Activated CD4-positive, alpha-beta T cell treated with anti-CD3 and anti-CD28 coated beads, Interleukin-2, Interleukin-4, amounts not matched to agents 100 ng/mL and 50 ng/mL, durations not matched to agents 16 hours and 8 hours (primary cell): ENCODE data around the gene ZNF138.
"Not testable (repeated sequence)": the region's sequence is repeated elsewhere in the genome, so short reads cannot be mapped to it uniquely, and the experiment has no call there.

Experiments used
- DNase-seq: peaks from one replicate; pipeline ENCODE4 v3.0.0-alpha.2; 2020; ENCODE audit warnings: low spot score

Gene ZNF138

DNA sequence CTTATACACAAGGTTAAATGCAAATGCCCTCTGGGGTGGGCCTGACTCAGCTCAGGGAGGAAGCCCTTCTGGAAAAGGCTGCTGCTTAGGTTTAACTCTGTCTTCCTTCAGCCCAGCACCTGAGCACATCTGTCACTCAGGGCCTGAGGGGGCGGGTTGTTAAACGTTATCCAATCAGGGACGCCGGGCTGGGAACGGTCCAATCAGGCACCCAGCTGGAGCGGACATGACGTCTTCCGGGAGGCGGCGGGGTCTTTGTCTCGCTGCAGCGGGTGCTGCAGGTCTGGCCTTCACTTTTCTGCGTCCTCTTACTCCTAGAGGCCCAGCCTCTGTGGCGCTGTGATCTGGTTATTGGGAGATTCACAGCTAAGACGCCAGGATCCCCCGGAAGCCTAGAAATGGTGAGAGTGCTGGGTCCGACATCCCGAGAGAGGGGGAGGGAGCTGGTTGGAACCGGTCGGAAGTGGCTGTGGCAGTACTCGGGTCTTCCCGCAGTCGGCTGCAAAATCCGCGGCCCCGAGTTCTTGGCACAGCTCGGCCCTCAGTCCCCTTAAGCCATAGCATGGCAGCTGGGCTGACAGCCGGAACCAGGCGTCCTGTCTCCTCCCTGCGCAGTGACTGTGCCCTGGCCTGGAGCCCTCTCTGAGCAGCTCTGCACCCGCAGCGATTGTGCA lies at the start of gene ZNF138:
Gene ZNF138, plus strand, starts transcription at position 258 of the 674 bp plus-strand sequence. Its CDS starts 141 bp downstream, at position 399.
- peak; percentile 94 for DNase-seq

DNA sequence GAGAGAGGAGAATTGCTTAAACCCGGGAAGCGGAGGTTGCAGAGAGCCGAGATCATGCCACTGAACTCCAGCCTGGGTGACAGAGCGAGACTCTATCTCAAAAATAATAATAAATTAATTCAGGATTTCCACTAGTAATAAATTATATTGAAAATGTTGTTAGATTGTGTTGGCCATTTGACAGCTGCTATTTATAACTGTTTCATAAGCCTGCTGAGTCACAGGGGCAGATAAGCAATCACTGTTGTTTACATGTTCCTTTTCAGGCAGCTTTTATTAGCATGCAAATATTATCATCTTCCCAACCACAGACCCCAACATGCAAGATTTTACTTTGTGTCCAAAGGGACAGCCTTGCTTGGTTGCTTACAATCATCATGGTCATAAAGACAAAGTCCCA lies 49.5 kb upstream of the ZNF138 start:
- no peak for DNase-seq

DNA sequence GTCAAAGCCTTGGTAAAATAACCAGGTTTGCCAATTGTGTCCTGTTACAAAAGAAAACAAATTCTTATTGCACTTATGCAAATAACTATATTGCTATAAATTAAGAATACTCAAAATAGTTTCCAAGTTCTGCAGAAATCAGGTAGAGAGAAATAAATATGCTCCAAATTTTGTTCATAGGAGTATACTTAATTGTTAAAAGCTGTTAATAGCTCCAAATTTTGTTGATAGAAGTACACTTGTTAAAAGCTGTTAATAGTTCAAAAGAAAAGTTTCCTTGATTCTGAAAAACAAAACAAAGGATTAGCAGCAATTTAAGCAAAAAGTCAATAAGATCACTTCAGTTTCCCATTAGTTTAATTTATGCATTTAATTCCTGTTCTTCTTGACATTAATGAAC lies 46.4 kb upstream of the ZNF138 start:
- no peak for DNase-seq

DNA sequence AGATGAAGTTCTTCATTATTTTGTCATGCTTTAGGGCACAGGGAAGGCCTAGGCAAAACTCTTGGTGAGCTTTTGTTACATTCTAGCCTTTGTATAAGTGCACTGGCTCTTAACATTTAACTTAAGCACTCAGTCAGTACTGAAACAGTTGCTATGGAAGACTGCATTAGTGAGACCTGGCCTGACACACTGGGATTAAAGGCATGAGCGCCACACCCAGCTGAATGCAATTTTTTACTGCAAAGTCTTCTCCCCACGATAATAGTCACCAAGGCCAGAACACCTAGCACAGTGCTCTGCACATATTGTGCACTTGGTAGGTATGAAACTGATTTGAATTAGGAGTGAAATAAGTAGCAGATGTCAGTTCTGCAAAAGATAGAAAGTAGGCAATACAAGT lies 41.2 kb upstream of the ZNF138 start:
- DNase-seq: no peak

DNA sequence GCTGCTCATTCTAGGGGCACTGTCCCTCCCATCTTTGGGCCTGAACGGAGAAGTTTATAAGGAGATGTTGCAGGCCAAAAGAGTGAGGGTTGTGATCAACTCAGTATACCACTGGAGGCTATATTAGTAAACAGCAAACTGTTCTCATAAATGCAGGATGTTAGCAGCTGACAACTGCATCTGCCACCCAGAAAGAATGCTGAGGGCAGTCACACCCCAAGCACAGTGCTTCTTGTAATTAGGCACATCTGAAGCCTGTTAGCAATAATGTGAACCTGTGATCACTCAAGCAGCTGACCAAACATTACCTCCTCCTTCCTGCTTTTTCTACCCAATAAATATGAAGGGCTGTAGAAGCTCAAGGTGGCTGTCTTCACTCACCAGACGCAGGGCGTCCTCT lies 38.4 kb upstream of the ZNF138 start:
- DNase-seq: no peak

DNA sequence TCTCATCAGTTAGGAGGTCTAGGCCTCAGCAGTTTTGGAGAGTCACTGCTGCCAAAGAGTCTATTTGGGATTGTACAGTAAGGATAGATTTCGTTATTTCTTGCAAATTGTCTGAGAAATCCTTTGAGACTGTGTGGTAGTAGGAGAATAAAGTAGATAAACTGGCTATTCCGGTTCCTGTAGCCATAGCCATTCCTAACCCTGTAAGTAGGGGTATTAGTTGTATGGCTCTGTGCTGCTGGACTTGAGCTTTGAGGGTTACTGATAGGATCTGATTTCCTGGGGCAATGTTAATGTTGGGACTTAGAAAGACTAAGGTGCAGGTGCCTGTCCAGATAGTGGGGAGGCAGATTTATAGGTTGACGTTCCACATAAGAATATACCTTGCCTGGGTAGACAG lies 36.1 kb upstream of the ZNF138 start:
- no peak for DNase-seq

DNA sequence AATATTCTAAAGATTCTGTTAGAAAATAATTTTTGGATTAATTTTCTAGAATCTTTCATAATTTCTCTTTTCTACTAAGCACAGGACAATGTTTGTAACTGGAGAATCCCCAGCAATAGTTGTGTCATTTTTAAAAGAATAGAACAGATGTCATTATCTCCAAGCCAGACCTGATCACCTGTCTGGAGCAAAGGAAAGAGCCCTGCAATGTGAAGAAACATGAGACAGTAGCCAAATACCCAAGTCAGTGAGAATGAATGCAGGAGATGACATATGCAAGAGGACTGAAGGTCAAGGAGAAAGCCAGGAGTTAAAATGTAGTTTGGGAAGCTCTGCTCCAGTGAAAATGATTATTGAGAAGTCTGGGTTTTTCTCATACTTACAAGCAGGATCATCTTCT lies 25.4 kb upstream of the ZNF138 start:
- DNase-seq: no peak

DNA sequence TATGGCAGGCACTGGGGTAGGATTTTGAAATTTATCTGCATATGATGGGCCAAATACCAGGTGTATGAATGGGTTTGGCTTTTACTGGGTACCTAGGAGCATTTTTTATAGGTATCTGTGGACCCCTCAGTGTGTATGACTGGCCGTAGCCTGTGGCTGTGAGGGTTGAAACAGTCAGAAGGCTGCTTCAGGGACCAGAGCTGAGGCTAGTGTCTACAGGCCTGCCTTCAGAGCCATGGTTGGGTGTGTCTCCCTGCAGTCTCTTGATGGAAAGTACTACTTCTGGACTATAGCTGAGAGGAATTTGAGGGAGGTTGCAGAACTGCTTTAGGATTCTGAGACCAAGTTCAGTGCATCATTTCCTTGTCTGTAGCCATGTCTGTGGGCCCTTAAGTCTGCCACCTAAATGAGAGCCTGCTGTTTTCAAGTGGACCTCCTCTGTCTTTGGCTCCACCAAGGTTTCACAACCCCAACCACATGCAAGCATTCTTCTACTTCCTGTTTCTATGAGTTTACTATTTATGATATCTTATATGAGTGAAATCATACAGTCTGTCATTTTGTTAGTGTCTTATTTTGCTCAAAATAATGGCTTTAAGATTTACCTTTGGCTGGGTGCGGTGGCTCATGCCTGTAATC lies 19.9 kb upstream of the ZNF138 start:
- no peak for DNase-seq

DNA sequence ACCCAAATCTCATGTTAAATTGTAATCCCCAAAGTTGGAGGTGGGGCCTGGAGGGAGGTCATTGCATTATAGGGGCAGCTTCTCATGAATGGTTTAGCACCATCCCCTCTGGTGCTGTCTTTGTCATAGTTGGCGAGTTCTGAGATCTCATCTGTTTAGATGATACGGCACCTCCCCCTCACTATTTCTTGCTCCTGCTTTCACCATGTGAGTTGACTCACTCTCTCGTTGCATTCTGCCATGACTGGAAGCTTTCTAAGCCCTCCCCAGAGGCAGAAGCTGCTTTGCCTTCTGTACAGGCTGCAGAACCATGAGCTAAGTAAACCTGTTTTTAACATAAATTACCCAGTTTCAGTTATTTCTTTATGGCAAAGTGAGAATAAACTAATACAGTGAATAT lies 18.9 kb upstream of the ZNF138 start:
- no peak for DNase-seq

DNA sequence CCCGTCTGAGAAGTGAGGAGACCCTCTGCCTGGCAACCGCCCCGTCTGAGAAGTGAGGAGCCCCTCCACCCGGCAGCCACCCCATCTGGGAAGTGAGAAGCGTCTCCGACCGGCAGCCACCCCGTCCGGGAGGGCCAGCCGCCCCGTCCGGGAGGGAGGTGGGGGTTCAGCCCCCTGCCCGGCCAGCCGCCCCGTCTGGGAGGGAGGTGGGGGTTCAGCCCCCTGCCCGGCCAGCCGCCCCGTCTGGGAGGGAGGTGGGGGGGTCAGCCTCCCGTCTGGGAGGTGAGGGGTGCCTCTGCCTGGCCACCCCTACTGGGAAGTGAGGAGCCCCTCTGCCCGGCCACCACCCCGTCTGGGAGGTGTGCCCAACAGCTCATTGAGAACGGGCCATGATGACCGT lies 9.4 kb upstream of the ZNF138 start:
- not testable (repeated sequence) for DNase-seq

DNA sequence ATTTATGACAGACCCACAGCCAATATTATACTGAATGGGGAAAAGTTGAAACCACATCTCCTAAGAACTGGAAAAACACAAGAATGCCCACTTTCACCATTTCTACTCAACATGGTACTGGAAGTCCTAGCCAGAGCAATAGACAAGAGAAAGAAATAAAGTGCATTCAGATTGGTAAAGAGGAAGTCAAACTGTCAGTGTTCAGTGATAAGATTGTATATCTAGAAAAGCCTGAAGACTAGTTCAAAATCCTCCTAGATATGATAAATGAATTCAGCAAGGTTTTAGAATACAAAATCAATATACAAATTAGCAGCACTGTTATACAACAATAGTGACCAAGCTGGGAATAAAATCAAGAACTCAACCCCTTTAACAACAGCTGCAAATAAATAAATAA lies 6.9 kb upstream of the ZNF138 start:
- no peak for DNase-seq

DNA sequence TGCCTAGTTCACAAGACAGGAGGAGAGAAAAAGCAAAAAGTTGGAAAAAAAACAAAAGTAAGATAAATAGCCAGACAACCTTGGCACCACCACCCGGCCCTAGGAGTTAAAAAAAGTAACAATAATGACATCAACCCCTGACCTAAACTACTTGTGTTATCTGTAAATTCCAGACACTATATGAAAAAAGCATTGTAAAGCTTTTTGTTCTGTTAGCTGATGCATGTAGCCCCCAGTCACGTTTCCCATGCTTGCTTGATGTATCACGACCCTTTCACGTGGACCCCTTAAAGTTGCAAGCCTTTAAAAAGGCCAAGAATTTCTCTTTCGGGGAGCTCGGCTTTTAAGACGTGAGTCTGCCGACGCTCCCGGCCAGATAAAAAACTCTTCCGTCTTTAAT lies 5.0 kb upstream of the ZNF138 start:
- DNase-seq: not testable (repeated sequence)

DNA sequence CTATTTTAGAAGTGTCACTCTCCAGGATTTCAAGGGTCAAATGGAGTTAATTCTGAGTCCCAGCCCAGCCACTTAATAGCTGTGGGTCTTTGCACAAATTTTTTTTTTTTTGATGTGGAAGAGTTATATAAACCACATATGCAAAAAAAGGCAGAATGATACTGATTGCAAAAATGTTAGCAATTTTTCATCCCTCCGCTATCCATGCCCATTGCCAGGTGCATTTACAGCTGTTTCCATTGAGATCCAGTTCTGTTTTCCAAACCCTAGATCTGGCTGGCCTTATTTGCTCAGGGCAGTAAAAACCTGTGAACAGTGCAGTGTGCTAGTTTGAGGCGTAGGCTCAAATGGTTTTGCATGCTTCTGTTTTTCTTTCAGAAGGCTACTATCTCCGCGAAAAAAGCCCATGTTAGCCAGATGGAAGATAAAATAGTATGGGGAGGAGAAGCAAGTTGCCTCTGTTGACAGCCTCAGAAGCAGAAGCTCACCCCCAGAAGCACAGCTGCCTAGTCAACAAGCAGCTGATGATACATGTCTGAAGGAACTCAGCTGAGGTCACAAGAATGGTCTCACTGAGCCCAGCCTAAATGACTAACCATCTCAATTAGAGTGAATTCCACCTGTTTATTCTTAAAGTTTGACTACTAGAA lies 997 bp upstream of the ZNF138 start:
- no peak for DNase-seq

DNA sequence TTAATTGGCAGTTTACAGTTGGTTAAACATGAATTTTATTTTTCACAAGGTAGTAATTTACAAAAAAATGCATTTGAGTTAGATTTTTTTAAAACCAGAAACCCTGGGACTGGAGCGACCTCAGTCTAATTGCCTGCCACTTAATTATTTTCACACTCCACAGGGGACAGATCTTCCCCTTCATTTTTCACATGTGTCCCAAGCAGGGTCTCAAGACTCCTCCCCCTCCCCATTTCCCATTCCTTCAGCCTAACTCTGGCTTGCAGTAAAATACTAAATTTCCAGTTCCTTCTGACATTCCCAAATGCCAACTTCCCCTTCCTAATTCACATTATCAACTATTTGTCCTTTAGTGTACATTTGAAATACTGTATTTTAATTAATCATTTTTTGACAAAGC lies 948 bp downstream of the ZNF138 start:
- no peak for DNase-seq

DNA sequence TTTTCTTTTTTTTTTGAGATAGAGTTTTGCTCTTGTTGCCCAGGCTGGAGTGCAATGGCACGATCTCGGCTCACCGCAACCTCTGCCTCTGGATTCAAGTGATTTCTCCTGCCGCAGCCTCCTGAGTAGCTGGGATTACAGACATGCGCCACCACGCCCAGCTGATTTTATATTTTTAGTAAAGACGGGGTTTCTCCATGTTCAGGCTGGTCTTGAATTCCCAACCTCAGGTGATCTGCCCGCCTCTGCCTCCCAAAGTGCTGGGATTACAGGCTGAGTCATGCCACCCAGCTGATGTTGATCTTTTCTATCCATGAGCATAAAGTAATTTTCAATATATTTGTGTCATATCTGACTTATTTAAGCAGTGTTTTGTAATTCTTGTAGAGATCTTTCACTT lies 4.9 kb downstream of the ZNF138 start:
- not testable (repeated sequence) for DNase-seq

DNA sequence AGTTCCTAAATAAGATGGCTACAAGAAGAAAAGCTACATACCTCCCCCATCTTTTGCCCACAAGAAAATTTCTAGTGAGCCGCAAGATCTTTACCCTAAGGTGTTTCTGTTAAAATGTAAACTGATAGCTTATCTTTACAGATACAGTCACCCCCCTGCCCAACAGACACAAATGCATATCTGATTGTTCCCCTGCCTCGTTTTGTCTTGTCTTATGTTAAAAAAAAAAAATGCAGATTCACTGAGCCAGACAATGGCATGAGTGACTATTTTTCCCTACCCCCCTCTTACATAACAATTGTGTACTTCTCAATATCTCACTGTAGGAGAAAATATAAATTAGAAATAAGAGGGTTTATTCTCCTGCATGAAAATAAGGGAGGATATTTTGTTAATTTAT lies 8.5 kb downstream of the ZNF138 start:
- no peak for DNase-seq

DNA sequence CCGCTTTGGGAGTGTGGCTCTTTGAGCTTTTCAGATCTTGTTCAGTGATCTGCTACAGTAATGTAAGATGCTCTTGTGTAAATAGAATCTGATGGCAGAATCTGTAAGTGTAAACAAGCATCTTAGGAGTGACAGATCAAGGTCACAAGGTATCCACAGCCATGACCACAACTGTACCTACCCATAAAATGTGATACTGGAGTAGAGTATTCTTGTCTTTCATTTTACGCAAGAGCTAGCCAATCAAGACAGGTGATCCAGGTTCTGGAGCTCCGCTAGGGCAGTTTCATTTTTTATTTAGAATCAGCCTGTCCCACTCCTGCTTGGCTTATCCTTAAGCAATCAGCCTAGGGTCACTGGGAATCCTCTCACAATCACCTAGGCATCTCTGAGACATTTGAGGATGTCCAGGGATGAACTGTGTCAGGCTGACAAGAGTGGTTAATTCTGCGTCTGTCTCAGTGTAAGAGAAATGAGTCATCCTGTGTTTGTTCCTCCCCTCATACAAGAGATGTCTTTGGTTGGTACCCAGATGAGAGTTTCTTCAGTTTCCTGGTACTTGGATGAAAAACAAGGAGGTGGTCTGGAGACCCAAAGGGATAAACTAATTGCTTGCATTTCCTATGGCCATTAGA lies 13.6 kb downstream of the ZNF138 start:
- DNase-seq: peak; percentile 16

DNA sequence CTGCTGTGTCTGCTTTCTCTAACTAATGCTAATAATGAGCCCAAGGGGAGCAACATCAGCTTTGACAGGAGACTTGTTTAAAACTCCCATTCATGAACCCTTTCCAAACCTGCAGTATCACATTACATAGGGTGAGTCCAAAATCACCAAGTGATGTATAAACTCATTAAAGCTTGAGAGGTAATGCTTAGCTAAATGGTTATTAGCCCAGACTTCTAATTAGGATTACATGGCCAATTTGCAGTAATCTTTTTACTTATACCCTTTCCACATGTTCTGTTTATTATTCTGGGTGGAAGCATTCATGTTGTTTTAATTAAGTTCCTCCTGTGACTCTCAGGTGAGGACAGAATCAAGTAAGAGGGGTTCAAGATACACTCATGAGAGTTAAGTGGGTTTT lies 17.5 kb downstream of the ZNF138 start:
- no peak for DNase-seq

DNA sequence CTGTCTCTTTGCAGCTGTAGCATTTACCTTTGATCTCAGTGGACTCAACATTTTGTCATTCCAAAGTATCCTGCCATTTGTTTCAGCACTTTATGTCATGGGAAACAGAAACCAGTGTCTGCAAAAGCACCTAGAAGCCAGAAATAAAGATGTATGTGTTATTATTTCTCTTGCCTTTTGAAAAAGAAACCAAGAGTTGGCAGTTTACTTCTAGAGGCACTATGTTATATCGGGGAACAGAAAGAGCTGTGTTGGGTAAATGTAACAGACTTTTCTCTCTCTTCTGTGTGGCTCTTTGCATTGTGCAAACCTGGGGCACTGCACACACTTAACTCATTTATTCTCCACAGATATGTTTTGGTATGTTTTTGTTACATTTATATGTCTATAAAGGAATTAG lies 36.7 kb downstream of the ZNF138 start:
- DNase-seq: no peak

DNA sequence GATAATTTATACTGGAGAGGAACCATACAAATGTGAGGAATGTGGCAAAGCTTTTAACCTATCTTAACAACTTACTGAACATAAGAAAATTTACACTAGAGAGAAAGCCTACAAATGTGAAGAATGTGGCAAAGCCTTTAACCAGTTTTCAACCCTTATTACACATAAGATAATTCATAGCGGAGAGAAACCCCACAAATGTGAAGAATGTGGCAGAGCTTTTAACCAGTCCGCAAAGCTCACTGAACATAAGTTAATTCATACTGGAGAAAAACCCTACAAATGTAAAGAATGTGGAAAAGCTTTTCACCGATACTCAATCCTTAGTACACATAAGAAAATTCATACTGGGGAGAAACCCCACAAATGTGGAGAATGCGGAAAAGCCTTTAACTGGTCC lies 37.9 kb downstream of the ZNF138 start:
- DNase-seq: no peak

DNA sequence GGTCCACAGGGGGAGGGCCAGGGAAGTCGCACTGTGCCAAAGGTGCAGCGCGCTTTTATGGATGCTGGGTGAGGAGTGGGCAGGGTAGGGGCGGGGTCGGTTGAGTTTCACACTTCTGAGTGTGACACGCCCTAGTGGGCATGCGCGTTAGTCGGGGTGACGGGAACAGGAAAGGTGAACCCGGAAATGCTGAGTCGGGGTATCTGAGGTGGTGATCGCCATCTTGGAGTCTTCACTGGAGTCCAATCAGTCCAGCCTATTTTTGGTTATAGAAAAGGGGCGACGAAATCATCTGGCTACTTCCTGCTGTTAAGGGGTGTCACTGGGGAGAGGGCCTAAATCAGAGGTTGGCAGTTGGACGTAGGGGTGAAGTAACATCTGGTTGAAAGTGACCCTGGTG lies 40.8 kb downstream of the ZNF138 start:
- no peak for DNase-seq

DNA sequence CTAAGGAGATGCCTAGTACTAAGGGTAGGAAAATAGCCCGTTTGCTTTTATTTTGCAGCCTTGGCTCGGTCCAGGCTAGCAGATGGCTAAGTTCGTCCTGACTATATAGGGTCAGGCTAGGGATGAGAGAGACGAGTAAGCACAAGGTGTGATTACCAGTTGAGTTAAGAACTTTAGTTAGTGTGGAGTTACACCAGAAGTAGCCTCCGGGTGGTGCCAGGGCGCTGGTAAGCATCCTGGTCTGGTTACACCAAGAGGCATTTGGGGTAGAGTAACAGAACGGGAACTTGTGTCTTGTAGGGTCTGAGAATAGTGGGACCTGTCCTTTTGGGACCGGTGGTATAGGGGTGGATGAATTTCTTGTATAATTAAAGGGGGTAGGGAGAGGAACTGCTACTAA lies 41.6 kb downstream of the ZNF138 start:
- DNase-seq: not testable (repeated sequence)

DNA sequence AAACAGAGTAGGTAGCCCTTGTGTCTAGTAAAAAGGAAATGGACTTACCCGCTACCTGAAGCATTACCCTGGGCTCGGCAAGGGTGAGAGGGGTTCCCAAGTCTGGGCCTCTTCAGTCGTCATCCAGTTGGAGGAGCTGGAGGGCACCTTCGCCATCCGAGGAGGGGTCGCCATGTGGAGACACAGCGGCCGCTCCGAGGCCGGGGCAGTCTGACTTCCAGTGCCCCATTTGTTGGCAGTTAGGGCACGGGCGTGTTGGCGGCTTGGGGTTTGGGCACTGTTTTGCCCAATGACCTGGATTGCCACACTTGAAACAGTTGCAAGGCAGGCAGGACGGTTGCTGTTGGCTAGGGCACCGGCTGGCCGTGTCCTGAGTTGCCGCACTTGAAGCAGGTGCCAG lies 43.8 kb downstream of the ZNF138 start:
- not testable (repeated sequence) for DNase-seq
